HepG2 (cell line): ENCODE results near the gene SELENOS. TPM values are rescaled to one million over a fixed set of nuclear protein-coding genes. Genes with fewer than 3 reads are reported as not detected.
A peak's percentile ranks its signal among the peaks of the same experiment; 100 is the strongest.

ENCODE experiments used
- CCAR2 ChIP-seq: fragments of 200-400 bp; formaldehyde crosslinking; optimal IDR thresholded peaks from 2 replicates; pipeline ENCODE3; 2018; ENCODE audit warnings: low read depth, mild to moderate bottlenecking, low read length, moderate library complexity
- ELF4 ChIP-seq: sonication (generic); formaldehyde crosslinking; IDR thresholded peaks from 2 replicates; pipeline ENCODE4 v1.5.0; 2020; ENCODE audit warnings: missing genetic modification reagents, mild to moderate bottlenecking, moderate library complexity, borderline replicate concordance
- FOXA1 ChIP-seq, 2 experiments: fragments of 450-650 bp in 1 of 2; sonication (generic) in 1 of 2; formaldehyde crosslinking in 1 of 2; IDR thresholded peaks; 2 replicates each; pipeline versions ENCODE4 v1.4.0 to v1.6.1; 2016 to 2020; ENCODE audit warnings: missing genetic modification reagents in 1 of 2
- HHEX ChIP-seq: IDR thresholded peaks from 2 replicates; pipeline ENCODE4 v1.6.1; 2016; ENCODE audit warnings: control low read depth
- POLR2AphosphoS2 ChIP-seq: IDR thresholded peaks from 2 replicates; pipeline ENCODE4 v1.6.1; 2011; ENCODE audit warnings: low read depth, low read length, improper control_type of control experiment
- RARG ChIP-seq: sonication (generic); formaldehyde crosslinking; IDR thresholded peaks from 2 replicates; pipeline ENCODE4 v1.4.0; 2020; ENCODE audit warnings: low read depth, mild to moderate bottlenecking, missing genetic modification reagents
- SOX5 ChIP-seq: IDR thresholded peaks from 2 replicates; pipeline ENCODE4 v1.6.1; 2016; ENCODE audit warnings: borderline replicate concordance
- ZC3H4 ChIP-seq: sonication (generic); formaldehyde crosslinking; IDR thresholded peaks from 2 replicates; pipeline ENCODE4 v1.4.0; 2020; ENCODE audit warnings: missing genetic modification reagents, borderline replicate concordance
- ZNF496 ChIP-seq: sonication (generic); formaldehyde crosslinking; IDR thresholded peaks from 2 replicates; pipeline ENCODE4 v1.8.1; 2023; ENCODE audit warnings: mild to moderate bottlenecking, moderate library complexity, missing genetic modification reagents; ENCODE audit not compliant: insufficient replicate concordance
- ZSCAN21 ChIP-seq: sonication (generic); formaldehyde crosslinking; IDR thresholded peaks from 2 replicates; pipeline ENCODE4 v1.8.0; 2022; ENCODE audit warnings: mild to moderate bottlenecking, missing genetic modification reagents, moderate library complexity, borderline replicate concordance
- polyA plus RNA-seq, 8 experiments: library from polyadenylated mRNA; depleted of rRNA in 3 of 8; stranded (reverse) in 7 of 8; unstranded in 1 of 8; fragments of >200 nt; fragmentation: Illumina TruSeq in 4 of 8; extraction: Trizol in 4 of 8; gene quantifications; 2 replicates each; pipeline versions ENCODE4 v1.2.1 to v1.2.3, GENCODE V29; 2011 to 2016; ENCODE audit warnings: low read depth in 4 of 8, missing spikeins in 1 of 8, mixed read lengths in 1 of 8; ENCODE audit not compliant: insufficient read depth in 1 of 8
- total RNA-seq, 5 experiments: library from RNA; depleted of rRNA; stranded (reverse); fragments of >200 nt; fragmentation: Illumina TruSeq; extraction: Trizol; gene quantifications; 2 replicates each; pipeline ENCODE4 v1.2.3, GENCODE V29; 2016; ENCODE audit warnings: low read depth in 1 of 5
- TF ChIP-seq, protein P1 (sequence below): sonication (generic); formaldehyde crosslinking; IDR thresholded peaks from 2 replicates; pipeline ENCODE4 v1.4.0; 2020; ENCODE audit warnings: missing genetic modification reagents, mild to moderate bottlenecking, borderline replicate concordance
- TF ChIP-seq, protein P2 (sequence below): sonication (generic); formaldehyde crosslinking; IDR thresholded peaks from 2 replicates; pipeline ENCODE4 v1.4.0; 2020; ENCODE audit warnings: missing genetic modification reagents, mild to moderate bottlenecking, borderline replicate concordance
- TF ChIP-seq, protein P3 (sequence below): sonication (generic); formaldehyde crosslinking; IDR thresholded peaks from 2 replicates; pipeline ENCODE4 v1.9.0; 2021; ENCODE audit warnings: missing genetic modification reagents, mild to moderate bottlenecking, borderline replicate concordance
- TF ChIP-seq, protein P4 (sequence below): IDR thresholded peaks from 2 replicates; pipeline ENCODE4 v1.6.1; 2018; ENCODE audit warnings: missing genetic modification reagents, mild to moderate bottlenecking, missing compliant biosample characterization
- TF ChIP-seq, protein P5 (sequence below): IDR thresholded peaks from 2 replicates; pipeline ENCODE4 v1.6.1; 2012; ENCODE audit warnings: low read length, improper control_type of control experiment

The SELENOS gene
- total and polyA plus RNA-seq, 2 of the 13 experiments (the other 11 are each of a cell fraction or from before 2014, with no cell fraction given), result 63.0 to 66.1 TPM

DNA sequence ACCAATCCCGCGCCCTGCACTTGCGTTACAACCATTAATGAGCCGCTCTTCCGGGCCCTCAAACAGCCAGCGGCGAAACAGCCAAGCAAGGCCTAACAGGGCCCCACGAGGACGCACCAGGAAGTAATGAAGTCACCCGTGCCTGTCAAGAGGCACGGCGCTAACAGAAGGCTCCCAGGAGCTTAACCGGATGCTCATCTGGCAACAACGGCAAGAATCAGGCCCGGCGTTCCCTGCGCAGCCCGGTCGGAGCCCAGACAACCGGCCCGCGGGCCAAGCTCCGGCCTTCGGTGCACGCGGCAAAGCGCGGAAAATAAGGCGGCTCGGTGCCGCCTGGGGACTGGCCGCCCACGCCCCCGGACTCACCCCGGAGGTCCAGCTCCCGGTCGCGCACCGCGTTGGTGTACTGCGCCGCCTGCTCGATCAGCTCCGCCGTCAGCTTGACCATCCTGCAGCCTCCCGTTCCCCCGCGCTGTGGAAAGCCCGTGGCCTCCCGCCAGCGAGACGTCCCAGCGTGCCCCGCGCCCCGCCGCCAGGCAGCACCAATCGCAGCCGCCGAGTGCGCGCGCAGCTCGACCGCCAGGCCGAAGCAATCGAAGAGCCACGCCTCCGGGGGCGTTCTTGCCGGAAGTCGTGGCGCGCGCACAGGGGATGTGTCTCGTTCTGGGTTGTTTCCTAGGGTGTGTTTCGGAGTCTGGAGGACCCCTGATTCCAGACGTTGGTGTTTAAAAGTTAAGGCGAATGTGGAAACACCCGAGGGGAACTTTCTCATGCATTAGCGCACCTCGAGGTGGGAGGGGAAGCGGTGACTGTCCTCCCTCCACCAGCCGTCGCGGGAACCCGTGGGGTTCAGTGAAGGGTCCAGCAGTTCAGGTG lies 17.7 kb upstream of the SELENOS start, which contains the start of gene SNRPA1 (continued):
- TF ChIP-seq ZNF496 (CRISPR knock-in tag) (no peak), POLR2AphosphoS2 (peak; percentile 98), CCAR2 (no peak), ZSCAN21 (CRISPR knock-in tag) (peak; percentile 91; the same call in 1 of the 2 replicates), ELF4 (CRISPR knock-in tag) (0 out of 2 replicates have a peak, but pooled peaks have one; percentile 72), FOXA1 (IDR thresholded peaks at IDR 0.05) (no peak), FOXA1 (CRISPR knock-in tag; IDR thresholded peaks at IDR 0.05) (peak; percentile 31; the same call in 1 of the 2 replicates), HHEX (no peak), RARG (peak; percentile 80; the same call in 1 of the 2 replicates), ZC3H4 (CRISPR knock-in tag) (no peak), SOX5 (CRISPR knock-in tag) (peak; percentile 48; the same call in 1 of the 2 replicates)
- TF ChIP-seq, protein P1, sequence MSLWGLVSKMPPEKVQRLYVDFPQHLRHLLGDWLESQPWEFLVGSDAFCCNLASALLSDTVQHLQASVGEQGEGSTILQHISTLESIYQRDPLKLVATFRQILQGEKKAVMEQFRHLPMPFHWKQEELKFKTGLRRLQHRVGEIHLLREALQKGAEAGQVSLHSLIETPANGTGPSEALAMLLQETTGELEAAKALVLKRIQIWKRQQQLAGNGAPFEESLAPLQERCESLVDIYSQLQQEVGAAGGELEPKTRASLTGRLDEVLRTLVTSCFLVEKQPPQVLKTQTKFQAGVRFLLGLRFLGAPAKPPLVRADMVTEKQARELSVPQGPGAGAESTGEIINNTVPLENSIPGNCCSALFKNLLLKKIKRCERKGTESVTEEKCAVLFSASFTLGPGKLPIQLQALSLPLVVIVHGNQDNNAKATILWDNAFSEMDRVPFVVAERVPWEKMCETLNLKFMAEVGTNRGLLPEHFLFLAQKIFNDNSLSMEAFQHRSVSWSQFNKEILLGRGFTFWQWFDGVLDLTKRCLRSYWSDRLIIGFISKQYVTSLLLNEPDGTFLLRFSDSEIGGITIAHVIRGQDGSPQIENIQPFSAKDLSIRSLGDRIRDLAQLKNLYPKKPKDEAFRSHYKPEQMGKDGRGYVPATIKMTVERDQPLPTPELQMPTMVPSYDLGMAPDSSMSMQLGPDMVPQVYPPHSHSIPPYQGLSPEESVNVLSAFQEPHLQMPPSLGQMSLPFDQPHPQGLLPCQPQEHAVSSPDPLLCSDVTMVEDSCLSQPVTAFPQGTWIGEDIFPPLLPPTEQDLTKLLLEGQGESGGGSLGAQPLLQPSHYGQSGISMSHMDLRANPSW (CRISPR knock-in tag), result no peak; the same call in 1 of the 2 replicates
- TF ChIP-seq, protein P2, sequence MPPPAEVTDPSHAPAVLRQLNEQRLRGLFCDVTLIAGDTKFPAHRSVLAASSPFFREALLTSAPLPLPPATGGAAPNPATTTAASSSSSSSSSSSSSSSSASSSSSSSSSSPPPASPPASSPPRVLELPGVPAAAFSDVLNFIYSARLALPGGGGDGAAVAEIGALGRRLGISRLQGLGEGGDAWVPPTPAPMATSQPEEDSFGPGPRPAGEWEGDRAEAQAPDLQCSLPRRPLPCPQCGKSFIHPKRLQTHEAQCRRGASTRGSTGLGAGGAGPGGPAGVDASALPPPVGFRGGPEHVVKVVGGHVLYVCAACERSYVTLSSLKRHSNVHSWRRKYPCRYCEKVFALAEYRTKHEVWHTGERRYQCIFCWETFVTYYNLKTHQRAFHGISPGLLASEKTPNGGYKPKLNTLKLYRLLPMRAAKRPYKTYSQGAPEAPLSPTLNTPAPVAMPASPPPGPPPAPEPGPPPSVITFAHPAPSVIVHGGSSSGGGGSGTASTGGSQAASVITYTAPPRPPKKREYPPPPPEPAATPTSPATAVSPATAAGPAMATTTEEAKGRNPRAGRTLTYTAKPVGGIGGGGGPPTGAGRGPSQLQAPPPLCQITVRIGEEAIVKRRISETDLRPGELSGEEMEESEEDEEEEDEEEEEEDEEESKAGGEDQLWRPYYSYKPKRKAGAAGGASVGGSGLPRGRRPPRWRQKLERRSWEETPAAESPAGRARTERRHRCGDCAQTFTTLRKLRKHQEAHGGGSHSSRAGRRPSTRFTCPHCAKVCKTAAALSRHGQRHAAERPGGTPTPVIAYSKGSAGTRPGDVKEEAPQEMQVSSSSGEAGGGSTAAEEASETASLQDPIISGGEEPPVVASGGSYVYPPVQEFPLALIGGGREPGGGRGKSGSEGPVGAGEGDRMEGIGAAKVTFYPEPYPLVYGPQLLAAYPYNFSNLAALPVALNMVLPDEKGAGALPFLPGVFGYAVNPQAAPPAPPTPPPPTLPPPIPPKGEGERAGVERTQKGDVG (CRISPR knock-in tag), result peak; percentile 87; the same call in 1 of the 2 replicates
- TF ChIP-seq, protein P3, sequence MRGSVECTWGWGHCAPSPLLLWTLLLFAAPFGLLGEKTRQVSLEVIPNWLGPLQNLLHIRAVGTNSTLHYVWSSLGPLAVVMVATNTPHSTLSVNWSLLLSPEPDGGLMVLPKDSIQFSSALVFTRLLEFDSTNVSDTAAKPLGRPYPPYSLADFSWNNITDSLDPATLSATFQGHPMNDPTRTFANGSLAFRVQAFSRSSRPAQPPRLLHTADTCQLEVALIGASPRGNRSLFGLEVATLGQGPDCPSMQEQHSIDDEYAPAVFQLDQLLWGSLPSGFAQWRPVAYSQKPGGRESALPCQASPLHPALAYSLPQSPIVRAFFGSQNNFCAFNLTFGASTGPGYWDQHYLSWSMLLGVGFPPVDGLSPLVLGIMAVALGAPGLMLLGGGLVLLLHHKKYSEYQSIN (CRISPR knock-in tag), result no peak
- TF ChIP-seq, protein P4, sequence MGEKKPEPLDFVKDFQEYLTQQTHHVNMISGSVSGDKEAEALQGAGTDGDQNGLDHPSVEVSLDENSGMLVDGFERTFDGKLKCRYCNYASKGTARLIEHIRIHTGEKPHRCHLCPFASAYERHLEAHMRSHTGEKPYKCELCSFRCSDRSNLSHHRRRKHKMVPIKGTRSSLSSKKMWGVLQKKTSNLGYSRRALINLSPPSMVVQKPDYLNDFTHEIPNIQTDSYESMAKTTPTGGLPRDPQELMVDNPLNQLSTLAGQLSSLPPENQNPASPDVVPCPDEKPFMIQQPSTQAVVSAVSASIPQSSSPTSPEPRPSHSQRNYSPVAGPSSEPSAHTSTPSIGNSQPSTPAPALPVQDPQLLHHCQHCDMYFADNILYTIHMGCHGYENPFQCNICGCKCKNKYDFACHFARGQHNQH (CRISPR knock-in tag), result peak; percentile 97
- TF ChIP-seq, protein P5, sequence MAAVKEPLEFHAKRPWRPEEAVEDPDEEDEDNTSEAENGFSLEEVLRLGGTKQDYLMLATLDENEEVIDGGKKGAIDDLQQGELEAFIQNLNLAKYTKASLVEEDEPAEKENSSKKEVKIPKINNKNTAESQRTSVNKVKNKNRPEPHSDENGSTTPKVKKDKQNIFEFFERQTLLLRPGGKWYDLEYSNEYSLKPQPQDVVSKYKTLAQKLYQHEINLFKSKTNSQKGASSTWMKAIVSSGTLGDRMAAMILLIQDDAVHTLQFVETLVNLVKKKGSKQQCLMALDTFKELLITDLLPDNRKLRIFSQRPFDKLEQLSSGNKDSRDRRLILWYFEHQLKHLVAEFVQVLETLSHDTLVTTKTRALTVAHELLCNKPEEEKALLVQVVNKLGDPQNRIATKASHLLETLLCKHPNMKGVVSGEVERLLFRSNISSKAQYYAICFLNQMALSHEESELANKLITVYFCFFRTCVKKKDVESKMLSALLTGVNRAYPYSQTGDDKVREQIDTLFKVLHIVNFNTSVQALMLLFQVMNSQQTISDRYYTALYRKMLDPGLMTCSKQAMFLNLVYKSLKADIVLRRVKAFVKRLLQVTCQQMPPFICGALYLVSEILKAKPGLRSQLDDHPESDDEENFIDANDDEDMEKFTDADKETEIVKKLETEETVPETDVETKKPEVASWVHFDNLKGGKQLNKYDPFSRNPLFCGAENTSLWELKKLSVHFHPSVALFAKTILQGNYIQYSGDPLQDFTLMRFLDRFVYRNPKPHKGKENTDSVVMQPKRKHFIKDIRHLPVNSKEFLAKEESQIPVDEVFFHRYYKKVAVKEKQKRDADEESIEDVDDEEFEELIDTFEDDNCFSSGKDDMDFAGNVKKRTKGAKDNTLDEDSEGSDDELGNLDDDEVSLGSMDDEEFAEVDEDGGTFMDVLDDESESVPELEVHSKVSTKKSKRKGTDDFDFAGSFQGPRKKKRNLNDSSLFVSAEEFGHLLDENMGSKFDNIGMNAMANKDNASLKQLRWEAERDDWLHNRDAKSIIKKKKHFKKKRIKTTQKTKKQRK, result no peak
